ENCODE data around the gene MSH5. TPM values are rescaled to one million over a fixed set of nuclear protein-coding genes. Genes with fewer than 3 reads are reported as not detected.

Gene MSH5
- total RNA-seq, 2 donors from 2014 or later = 7.7 to 9.8 TPM

- intact Hi-C loops (cut with DNase I) = loop anchor here in 1 of 2 donors (10.0 kb wide), 2 partner anchors 68 to 722 kb away; partner anchors contain the start of gene VARS1
- DNase-seq (ENCODE audit: low spot score) = no peak
Observed at GRCh38 chr6:31727034-31727716, 12.6 kb upstream of the MSH5 start.

GRCh38 chr6:31727717-31728671, 11.8 kb upstream of the MSH5 start:
- DNase-seq (ENCODE audit: low spot score) = no peak
- intact Hi-C loops (cut with DNase I) = loop anchor here in 1 of 2 donors (10.0 kb wide), 2 partner anchors 67 to 723 kb away; partner anchors contain the start of gene VARS1

- intact Hi-C loops (cut with DNase I) = loop anchor here in 1 of 2 donors (10.0 kb wide), 2 partner anchors 66 to 724 kb away; partner anchors contain the start of gene VARS1
Observed at GRCh38 chr6:31728767-31729514, 10.9 kb upstream of the MSH5 start, which contains the start of gene DDAH2. DDAH2 (minus strand) TSS chr6:31729299; CDS start chr6:31729161, 138 bp downstream.

DNA sequence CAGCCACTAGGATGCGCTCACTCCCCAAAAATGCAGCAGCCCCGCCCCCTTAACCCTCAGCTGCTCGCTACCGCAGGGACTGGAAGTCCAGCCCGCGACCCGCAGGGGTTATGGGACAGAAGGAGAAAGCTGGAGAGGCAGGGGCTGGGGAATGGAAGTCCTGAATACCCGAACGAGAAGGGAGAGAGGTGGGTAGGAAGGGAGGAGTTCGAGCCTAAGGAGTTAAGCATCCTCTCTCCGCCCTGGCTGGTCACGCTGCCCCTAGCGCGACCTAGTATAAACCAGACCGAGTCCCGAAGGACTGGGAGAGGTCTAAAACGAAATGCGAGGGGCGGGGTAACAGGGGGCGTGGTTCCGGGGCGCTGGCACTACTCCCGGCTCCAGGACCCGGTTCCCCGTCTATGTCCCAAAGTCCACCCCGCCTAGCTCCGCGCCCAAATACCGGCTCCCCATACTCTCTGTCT, 10.3 kb upstream of the MSH5 start:
- intact Hi-C loops (cut with DNase I) = loop anchor here in 1 of 2 donors (10.0 kb wide), 2 partner anchors 65 to 725 kb away; partner anchors contain the start of gene VARS1
- DNase-seq (ENCODE audit: low spot score) = peak; percentile 98

More at GRCh38 chr6:31728767-31729514, 10.9 kb upstream of the MSH5 start, which contains the start of gene DDAH2:
- peak; percentile 85 for DNase-seq (ENCODE audit: low spot score)

- intact Hi-C loops (cut with DNase I) = loop anchor here (10.0 kb wide), 2 partner anchors 65 to 725 kb away; partner anchors contain the start of gene VARS1 (in 2 of the 2)
- peak; percentile 97 for DNase-seq (ENCODE audit: low spot score)
Observed at GRCh38 chr6:31729979-31730630, 9.7 kb upstream of the MSH5 start.

DNA sequence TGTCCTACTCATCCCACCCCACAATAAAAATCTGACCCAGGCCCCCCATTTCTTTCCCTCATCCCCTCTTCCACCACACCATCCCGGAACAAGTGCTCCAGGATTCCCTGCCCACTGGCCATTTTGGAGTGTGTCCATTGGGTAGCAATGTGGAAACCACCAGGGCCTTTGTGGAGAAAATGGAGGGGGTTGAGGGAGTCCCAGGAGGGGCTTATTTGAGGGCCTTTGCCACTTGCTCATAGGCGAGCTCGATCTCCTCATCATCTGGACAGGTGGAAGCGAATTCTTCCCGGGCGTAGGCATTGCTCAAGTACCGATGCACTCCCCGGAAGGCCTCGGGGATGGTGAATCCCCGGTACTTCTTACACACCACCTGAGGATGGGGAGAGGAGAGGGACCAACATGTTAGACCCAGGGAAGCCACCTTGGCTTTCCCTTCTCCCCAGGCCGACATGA, 9.1 kb upstream of the MSH5 start:
- intact Hi-C loops (cut with DNase I) = loop anchor here in 1 of 2 donors (10.0 kb wide), 1 partner anchor 64 kb away; the partner anchor contains the start of gene VARS1
- DNase-seq (ENCODE audit: low spot score) = no peak

DNA sequence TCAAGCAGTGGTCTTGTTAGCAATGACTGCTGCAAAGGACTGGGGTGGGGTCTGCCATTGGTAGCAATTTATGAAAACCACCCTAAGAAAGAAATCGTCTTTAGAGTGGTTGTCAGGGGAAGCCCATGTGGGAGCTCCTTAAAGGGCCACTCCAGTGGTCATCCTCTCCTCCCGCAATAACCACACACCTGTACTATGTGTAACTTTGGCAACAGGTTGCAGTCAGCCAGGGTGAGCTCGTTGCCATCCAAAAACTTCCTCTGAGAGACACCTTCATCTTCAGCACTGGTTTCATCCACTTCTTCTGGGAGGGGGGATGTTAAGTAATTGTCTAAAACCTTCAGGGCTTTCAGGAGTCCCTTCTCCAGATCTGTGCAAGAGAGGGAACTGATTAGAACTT, 7.8 kb upstream of the MSH5 start:
- intact Hi-C loops (cut with DNase I) = loop anchor here in 1 of 2 donors (10.0 kb wide), 1 partner anchor 63 kb away; the partner anchor contains the start of gene VARS1
- DNase-seq (ENCODE audit: low spot score) = no peak

GRCh38 chr6:31733734-31734133, 6.1 kb upstream of the MSH5 start:
- intact Hi-C loops (cut with DNase I) = loop anchor here (1.0 to 10.0 kb wide), 2 partner anchors 20 to 61 kb away; partner anchors contain the start of gene VARS1 (in 1 of the 2)

DNA sequence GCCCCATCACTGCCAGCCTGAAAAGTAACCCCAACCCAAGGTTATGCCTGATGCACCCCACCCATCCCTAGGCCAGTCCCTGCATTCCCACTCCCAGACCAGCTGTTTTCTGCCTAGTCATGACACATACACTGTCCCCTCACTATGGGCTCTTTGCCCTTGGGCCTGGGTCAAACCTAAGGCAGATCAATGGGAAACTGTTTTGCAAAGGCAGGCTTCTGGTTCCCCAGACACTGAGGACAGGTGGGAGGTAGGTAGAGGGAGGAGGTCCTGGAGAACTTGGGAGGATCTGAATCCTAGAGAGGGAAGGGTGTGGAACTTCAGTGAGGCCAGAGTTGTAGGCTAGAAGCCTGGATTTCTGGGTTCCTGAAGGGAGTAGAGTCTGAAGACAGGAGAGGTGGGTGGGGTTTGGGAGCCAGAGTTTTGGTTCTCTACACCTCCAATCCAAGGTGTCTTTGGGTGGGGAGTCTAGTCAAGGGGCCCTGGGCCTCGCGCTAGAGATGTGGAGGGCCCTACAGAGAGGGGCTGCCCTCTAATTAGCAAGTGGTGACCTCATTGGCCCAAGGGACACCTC, 5.5 kb upstream of the MSH5 start:
- intact Hi-C loops (cut with DNase I) = loop anchor here in 1 of 2 donors (10.0 kb wide), 1 partner anchor 60 kb away; the partner anchor contains the start of gene VARS1
- no peak for DNase-seq (ENCODE audit: low spot score)

More at GRCh38 chr6:31733734-31734133, 6.1 kb upstream of the MSH5 start:
- DNase-seq (ENCODE audit: low spot score) = no peak

- intact Hi-C loops (cut with DNase I) = loop anchor here in 1 of 2 donors (10.0 kb wide), 1 partner anchor 60 kb away; the partner anchor contains the start of gene VARS1
- DNase-seq (ENCODE audit: low spot score) = no peak
Observed at GRCh38 chr6:31734821-31735406, 4.9 kb upstream of the MSH5 start.

DNA sequence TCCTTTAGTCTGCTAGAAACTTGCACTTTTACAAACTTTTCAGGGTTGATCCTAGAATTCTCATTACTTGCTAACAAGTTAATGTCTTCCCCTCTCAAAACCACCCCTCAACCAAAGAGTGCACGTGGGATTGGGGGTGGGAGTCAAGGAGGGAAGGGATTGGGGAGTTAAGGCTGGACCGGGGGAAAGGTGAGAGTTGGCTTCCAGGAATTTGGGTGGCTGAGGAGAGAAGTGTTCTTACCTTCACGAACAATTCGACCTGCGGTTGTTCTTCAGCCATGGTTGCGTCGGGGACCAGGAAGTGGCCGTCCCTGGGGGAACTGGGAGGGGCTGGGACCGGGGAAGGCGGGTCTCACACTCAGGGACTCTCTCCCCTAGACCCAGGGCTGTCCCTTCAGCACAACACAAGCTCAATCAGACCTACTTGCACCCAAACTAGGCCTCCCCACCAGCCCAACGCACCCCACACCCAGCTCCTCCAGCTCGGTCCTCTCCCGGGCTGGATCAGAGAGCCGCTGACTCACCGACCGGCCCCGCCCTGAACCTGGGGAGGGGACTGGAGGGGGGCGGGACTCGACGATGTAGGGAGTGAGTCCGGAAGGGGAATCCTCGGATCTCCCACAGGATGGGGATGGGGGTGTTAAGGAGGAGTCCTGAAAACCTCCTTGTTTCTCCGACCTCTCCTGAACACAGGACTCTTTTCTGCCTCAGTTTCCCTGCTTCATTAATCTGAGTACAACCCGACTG, 3.6 kb upstream of the MSH5 start, which contains the start of gene CLIC1:
CLIC1 (minus strand) TSS at position 510 of the 747 bp plus-strand sequence; CDS start at position 280, 230 bp downstream.
- peak; percentile 96 for DNase-seq (ENCODE audit: low spot score)
- intact Hi-C loops (cut with DNase I) = loop anchor here in 1 of 2 donors (10.0 kb wide), 1 partner anchor 59 kb away; the partner anchor contains the start of gene VARS1

GRCh38 chr6:31736768-31737314, 3.0 kb upstream of the MSH5 start:
- DNase-seq (ENCODE audit: low spot score) = no peak
- intact Hi-C loops (cut with DNase I) = loop anchor here in 1 of 2 donors (10.0 kb wide), 1 partner anchor 58 kb away; the partner anchor contains the start of gene VARS1

- intact Hi-C loops (cut with DNase I) = loop anchor here in 1 of 2 donors (10.0 kb wide), 1 partner anchor 57 kb away; the partner anchor contains the start of gene VARS1
Observed at GRCh38 chr6:31737315-31737990, 2.4 kb upstream of the MSH5 start.

DNA sequence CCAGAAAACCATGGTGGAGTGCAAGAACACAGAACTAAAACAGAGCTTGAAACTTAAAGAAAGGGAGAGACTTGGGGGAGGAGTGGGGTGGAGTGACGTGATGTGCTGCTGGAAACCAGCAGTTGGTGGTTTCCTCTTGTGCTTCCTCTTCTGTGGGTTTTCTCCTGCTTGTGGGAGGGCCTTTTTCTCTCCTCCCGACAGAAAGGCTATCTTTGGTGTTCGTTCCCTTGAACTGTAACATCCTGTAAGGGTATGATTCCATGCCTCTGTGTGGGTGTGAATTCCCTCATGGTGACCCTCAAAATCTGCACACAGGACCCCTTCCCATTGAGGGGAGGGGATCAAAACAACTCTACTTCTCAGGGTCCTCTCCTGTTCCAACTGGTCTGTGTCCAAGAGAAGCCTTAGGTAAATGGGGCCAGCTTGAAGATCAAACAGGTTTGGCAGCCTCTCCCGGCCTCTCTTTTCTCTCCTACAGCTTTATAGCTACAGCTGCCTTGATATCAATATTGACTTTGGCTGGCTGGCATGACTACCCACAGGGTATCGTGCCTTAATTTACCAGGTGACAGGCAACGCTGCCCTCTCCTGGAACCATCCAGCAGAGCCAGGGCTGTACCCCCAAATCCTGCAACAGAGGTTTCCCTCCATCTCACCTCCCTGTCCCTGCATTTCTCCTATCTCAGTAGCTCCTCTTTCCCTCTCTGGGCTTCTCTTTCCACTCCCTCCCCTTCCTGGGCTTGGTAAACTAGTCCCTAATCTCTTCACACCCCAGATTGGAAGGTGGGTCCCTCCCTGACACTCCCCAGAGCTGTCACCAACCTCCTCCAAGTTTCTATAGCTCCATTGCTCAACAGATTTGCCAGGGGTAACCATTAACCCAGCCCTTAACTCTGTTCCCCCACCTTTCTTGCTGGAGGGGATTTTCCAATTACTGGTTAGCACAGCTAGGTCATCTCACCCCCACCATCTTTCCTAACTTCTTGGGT, 1.5 kb upstream of the MSH5 start:
- no peak for DNase-seq (ENCODE audit: low spot score)
- intact Hi-C loops (cut with DNase I) = loop anchor here in 1 of 2 donors (10.0 kb wide), 1 partner anchor 57 kb away; the partner anchor contains the start of gene VARS1

More at GRCh38 chr6:31737315-31737990, 2.4 kb upstream of the MSH5 start:
- no peak for DNase-seq (ENCODE audit: low spot score)
